ENCODE measurements around the gene RNF13.

RNF13 gene

GRCh38 chr3:149992416-149993058 is 179.5 kb downstream of the RNF13 start:
- H3K4me3 ChIP-seq (ENCODE audit: low read depth, low read length), result no peak overlapping the region
- TF ChIP-seq, protein P1, sequence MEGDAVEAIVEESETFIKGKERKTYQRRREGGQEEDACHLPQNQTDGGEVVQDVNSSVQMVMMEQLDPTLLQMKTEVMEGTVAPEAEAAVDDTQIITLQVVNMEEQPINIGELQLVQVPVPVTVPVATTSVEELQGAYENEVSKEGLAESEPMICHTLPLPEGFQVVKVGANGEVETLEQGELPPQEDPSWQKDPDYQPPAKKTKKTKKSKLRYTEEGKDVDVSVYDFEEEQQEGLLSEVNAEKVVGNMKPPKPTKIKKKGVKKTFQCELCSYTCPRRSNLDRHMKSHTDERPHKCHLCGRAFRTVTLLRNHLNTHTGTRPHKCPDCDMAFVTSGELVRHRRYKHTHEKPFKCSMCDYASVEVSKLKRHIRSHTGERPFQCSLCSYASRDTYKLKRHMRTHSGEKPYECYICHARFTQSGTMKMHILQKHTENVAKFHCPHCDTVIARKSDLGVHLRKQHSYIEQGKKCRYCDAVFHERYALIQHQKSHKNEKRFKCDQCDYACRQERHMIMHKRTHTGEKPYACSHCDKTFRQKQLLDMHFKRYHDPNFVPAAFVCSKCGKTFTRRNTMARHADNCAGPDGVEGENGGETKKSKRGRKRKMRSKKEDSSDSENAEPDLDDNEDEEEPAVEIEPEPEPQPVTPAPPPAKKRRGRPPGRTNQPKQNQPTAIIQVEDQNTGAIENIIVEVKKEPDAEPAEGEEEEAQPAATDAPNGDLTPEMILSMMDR (IDR thresholded peaks at IDR 0.05; ENCODE audit: low read depth, low read length), result no peak

DNA sequence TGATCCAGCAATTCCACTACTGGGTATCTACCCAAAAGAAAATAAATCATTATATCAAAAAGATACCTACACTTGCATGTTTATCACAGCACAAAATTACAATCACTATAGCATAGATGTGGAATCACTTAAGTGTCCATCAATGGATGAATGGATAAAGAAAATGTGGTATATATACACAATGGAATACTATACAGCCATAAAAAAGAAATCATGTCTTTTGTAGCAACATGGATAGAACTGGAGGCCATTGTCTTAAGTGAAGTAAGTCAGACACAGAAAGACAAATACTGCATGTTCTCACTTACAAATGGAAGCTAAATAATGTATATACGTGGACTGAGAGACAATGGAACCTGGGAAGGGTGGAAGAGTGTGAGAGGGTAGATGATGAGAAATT is 185.9 kb downstream of the RNF13 start:
- TF ChIP-seq, protein P1 (IDR thresholded peaks at IDR 0.05; ENCODE audit: low read depth, low read length), result no peak
- H3K4me3 ChIP-seq (ENCODE audit: low read depth, low read length), result no peak overlapping the region

DNA sequence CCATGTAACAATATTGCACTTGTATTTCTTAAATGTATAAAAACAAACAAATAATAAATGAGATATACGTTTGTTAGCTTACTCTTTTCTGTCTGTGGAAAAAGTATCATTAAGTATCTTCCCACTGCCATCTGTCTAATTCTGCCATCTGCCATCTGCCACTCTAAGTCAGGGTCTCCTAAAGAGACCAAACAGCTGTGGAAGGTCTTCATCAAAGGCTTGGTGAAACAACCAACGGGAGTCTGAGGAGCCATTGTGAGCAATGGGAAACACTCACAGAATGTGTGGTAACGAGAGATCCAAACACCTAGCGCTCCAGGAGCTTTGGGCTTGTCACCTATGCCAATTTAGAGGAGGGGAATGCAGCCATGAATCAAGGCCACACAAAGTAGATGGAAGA is 186.4 kb downstream of the RNF13 start:
- TF ChIP-seq, protein P1 (IDR thresholded peaks at IDR 0.05; ENCODE audit: low read depth, low read length), result no peak
- H3K4me3 ChIP-seq (ENCODE audit: low read depth, low read length), result no peak overlapping the region

GRCh38 chr3:150000641-150001040 is 187.6 kb downstream of the RNF13 start:
- no peak overlapping the region for H3K4me3 ChIP-seq (ENCODE audit: low read depth, low read length)
- TF ChIP-seq, protein P1 (IDR thresholded peaks at IDR 0.05; ENCODE audit: low read depth, low read length), result no peak

GRCh38 chr3:150005243-150006112 is 192.5 kb downstream of the RNF13 start:
- no peak overlapping the region for H3K4me3 ChIP-seq (ENCODE audit: low read depth, low read length)
- TF ChIP-seq, protein P1 (IDR thresholded peaks at IDR 0.05; ENCODE audit: low read depth, low read length), result no peak

DNA sequence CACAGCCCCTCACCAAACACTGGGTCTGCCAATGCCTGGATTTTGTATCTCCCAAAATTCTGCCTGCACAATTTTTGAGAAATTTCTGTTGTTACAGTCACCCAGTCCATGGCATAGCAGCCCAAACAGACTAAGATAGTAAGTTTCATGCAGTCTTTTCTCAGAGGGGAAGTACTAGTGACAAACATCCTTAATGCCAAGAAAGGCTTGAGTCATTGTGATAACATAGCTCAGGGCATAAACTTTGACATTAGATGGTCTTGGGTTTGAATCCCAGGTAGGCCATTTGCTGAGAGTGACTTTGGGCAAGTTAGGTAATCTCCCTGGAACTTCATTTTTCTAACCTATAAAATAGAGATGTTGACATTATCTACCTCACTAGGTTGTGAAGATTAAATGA is 193.8 kb downstream of the RNF13 start:
- no peak overlapping the region for H3K4me3 ChIP-seq (ENCODE audit: low read depth, low read length)
- TF ChIP-seq, protein P1 (IDR thresholded peaks at IDR 0.05; ENCODE audit: low read depth, low read length), result no peak
